ENCODE data around the gene ZG16.
A peak's percentile ranks its signal among the peaks of the same experiment; 100 is the strongest.

Gene ZG16

DNA sequence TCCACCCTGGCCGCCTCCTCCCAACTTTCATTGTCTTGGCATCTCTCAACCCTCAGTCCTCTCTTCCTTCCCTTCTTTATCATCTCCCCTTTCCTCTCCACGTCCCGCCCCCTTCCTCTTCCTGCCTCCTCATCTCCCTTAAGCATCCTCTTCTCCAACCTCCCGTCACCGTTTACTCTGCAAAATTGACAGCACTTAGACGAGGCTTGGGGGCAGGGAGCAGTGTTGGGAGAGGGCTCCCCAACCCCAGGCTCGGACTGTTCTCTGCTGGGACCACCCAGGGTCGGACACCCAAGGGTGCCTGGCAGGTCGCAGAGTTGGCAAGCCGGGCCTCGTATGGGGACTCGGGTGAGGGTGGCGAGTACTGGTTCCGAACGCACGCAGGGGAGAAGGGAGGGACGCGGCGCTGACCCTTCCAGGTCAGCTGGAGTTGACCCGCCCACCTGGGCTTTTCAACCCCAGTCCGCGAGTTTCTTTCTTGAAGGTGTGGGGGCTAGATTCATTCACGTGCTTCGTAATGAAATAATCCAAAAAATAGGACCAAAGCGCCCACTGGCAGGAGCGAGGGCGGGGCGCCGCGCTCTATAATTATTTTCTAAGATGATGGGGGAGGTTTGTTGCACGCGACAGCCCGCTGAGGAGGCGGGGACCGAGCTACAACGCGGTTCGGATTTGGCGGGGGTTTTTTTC, 37.1 kb downstream of the ZG16 start:
- H3K4me3 ChIP-seq (ENCODE audit: control insufficient read depth, low read depth, low read length), result peak overlapping the region; percentile 91

DNA sequence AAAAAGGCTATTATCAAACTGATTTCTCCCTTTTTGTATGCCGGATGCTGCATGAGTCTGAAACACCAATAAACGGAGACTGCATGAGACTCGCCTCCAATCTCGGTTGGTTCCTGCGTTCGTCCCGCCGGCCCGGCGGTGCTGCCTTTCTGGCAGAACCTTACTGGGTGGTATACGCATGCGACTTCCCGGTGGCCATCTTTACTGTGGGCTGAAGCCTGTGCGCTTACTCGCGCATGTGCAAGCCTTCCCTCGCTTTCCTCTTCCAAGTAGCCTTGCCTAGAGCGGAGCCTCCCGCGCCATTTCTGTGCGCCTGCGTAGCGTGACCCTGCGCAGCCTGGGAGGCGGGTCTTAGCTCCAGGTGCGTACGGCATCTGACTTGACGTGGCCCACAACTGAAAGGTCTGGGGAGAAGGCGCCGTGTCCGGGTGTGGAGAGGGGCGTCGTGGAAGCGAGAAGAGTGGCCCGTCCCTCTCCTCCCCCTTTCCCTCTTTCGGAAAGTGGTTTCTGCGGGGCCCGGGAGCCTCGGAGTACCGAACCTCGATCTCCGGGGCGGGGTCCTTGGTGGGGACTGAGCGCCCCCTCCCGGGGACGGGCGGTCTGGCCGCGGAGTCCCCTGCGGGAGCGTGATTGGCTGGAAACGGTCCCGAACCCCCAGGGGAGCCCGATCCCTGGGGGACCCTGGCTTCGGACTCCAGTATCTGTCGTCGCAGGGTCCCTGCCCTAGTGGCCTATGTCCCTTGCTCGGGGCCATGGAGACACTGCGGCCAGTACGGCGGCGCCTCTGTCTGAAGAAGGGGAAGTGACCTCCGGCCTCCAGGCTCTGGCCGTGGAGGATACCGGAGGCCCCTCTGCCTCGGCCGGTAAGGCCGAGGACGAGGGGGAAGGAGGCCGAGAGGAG, 38.0 kb downstream of the ZG16 start, which contains the start of gene PAGR1:
TSS of gene PAGR1 (plus strand) at position 360 of the 901 bp plus-strand sequence. CDS start at position 734, 374 bp downstream.
- peak; percentile 99 for DNase-seq (ENCODE audit: low read depth)
- TF ChIP-seq, protein P1, sequence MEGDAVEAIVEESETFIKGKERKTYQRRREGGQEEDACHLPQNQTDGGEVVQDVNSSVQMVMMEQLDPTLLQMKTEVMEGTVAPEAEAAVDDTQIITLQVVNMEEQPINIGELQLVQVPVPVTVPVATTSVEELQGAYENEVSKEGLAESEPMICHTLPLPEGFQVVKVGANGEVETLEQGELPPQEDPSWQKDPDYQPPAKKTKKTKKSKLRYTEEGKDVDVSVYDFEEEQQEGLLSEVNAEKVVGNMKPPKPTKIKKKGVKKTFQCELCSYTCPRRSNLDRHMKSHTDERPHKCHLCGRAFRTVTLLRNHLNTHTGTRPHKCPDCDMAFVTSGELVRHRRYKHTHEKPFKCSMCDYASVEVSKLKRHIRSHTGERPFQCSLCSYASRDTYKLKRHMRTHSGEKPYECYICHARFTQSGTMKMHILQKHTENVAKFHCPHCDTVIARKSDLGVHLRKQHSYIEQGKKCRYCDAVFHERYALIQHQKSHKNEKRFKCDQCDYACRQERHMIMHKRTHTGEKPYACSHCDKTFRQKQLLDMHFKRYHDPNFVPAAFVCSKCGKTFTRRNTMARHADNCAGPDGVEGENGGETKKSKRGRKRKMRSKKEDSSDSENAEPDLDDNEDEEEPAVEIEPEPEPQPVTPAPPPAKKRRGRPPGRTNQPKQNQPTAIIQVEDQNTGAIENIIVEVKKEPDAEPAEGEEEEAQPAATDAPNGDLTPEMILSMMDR (IDR thresholded peaks at IDR 0.05; ENCODE audit: control insufficient read depth, insufficient read depth, low read depth, low read length, missing control alignments), result peak; percentile 94
- H3K4me3 ChIP-seq (ENCODE audit: control insufficient read depth, low read depth, low read length), result peak within 1 kb of the TSS; percentile 91

More for the DNA sequence above, 37.1 kb downstream of the ZG16 start:
- TF ChIP-seq, protein P1 (IDR thresholded peaks at IDR 0.05; ENCODE audit: control insufficient read depth, insufficient read depth, low read depth, low read length, missing control alignments), result no peak
- DNase-seq (ENCODE audit: low read depth), result no peak

DNA sequence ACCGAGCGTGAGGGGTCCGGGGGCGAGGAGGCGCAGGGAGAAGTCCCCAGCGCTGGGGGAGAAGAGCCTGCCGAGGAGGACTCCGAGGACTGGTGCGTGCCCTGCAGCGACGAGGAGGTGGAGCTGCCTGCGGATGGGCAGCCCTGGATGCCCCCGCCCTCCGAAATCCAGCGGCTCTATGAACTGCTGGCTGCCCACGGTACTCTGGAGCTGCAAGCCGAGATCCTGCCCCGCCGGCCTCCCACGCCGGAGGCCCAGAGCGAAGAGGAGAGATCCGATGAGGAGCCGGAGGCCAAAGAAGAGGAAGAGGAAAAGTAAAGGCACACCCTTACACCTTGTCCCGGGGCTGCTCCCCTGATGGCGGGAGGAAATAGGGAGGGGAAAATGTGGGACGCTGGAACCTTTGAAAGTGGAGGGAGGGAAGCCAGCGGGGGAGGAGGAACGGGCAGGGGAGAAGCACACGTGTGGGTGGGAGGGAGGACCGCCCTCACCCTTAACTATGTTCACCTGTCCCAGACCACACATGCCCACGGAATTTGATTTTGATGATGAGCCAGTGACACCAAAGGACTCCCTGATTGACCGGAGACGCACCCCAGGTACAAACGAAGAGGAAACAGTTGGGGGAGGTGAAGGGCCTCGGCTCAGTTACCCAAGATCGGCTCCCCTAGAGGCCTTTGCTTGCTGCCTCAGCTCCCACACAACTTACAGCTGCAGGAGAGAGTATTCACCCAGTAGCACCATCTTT, 38.8 kb downstream of the ZG16 start:
- TF ChIP-seq, protein P1 (IDR thresholded peaks at IDR 0.05; ENCODE audit: control insufficient read depth, insufficient read depth, low read depth, low read length, missing control alignments), result no peak
- DNase-seq (ENCODE audit: low read depth), result no peak
- H3K4me3 ChIP-seq (ENCODE audit: control insufficient read depth, low read depth, low read length), result peak overlapping the region; percentile 91

DNA sequence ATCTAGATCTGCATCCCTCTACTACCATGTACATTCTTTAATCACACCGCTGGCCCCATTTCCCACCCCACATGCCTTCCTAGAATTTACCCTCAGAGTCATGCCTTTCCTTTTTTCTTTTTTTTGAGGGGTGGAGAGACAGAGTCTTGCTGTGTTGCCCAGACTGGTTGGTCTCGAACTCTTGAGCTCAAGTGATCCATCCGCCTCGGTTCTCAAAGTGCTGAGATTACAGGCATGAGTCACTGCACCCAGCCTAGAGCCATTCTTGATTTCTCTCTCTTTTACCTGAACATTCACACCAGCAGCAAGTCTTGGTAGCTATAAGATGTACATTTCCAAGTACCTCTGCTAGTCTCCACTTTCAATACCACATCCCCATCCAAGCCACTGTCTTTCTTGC, 40.0 kb downstream of the ZG16 start:
- no peak overlapping the region for H3K4me3 ChIP-seq (ENCODE audit: control insufficient read depth, low read depth, low read length)

DNA sequence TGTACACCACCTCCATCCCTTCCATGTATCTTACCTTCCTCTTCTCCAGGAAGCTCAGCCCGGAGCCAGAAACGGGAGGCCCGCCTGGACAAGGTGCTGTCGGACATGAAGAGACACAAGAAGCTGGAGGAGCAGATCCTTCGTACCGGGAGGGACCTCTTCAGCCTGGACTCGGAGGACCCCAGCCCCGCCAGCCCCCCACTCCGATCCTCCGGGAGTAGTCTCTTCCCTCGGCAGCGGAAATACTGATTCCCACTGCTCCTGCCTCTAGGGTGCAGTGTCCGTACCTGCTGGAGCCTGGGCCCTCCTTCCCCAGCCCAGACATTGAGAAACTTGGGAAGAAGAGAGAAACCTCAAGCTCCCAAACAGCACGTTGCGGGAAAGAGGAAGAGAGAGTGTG, 41.5 kb downstream of the ZG16 start:
- TF ChIP-seq, protein P1 (IDR thresholded peaks at IDR 0.05; ENCODE audit: control insufficient read depth, insufficient read depth, low read depth, low read length, missing control alignments), result peak; percentile 12
- DNase-seq (ENCODE audit: low read depth), result no peak
- H3K4me3 ChIP-seq (ENCODE audit: control insufficient read depth, low read depth, low read length), result peak overlapping the region; percentile 93

More for the DNA sequence above, 40.0 kb downstream of the ZG16 start:
- TF ChIP-seq, protein P1 (IDR thresholded peaks at IDR 0.05; ENCODE audit: control insufficient read depth, insufficient read depth, low read depth, low read length, missing control alignments), result no peak
- DNase-seq (ENCODE audit: low read depth), result no peak

DNA sequence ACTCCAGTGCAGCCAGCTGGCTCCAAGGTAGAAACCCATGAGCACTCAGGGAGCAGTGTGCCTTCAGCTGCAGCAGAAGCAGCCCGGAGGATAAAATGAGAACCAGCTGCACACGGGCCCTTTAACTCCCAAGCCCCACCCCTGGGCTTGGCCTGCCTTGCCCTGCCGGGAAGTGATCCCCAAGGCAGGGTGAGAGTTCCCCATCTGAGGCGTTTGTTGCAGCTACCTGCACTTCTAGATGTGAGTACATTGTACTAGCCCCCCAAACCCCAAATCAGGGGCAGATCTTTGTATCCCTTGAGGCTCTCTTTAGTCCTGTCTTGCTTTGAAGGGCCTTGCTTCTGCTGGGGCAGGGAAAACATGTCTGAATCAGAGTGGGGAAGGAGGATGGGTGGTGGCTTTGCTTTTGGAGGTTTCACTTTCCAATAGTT, 42.2 kb downstream of the ZG16 start, which contains the start of gene MVP:
TSS of gene MVP (plus strand) at position 192 of the 431 bp plus-strand sequence. CDS start 10,088 bp downstream, outside the sequence.
- TF ChIP-seq, protein P1 (IDR thresholded peaks at IDR 0.05; ENCODE audit: control insufficient read depth, insufficient read depth, low read depth, low read length, missing control alignments), result no peak
- no peak for DNase-seq (ENCODE audit: low read depth)
- H3K4me3 ChIP-seq (ENCODE audit: control insufficient read depth, low read depth, low read length), result peak within 1 kb of the TSS; percentile 93

Measured in AG09309 (cell line).